CD4-positive, alpha-beta memory T cell (primary cell): ENCODE data around the gene UBL4A. TPM values are rescaled to one million over a fixed set of nuclear protein-coding genes. Genes with fewer than 3 reads are reported as not detected.

Experiments used
- CTCF ChIA-PET: fragments of 350-600 bp; sonication (Branson Sonifier 250); formaldehyde crosslinking; loops from one replicate; lab custom pipeline; 2021; ENCODE audit warnings: inconsistent platforms; ENCODE audit not compliant: partially characterized antibody; lab: Charles Lee
- POLR2A ChIA-PET: fragments of 350-600 bp; sonication (Branson Sonifier 250); formaldehyde crosslinking; loops from one replicate; lab custom pipeline; 2021; ENCODE audit not compliant: partially characterized antibody; lab: Charles Lee
- DNase-seq, 5 donors: peaks; one replicate each; pipeline versions ENCODE4 v3.0.0 to v3.0.0-alpha.2; 2020 to 2022; ENCODE audit warnings: mixed read lengths in 1 of 5
- H3K27ac ChIP-seq: one replicate; pipeline ENCODE4 v1.7.0; 2013; ENCODE audit warnings: low read depth, low read length
- H3K27me3 ChIP-seq: 2 replicates; pipeline ENCODE4 v1.7.0; 2013; ENCODE audit warnings: mild to moderate bottlenecking, low read length, moderate library complexity; ENCODE audit not compliant: insufficient read depth
- H3K36me3 ChIP-seq: 2 replicates; pipeline ENCODE4 v1.7.0; 2013; ENCODE audit warnings: mild to moderate bottlenecking, low read length, moderate library complexity; ENCODE audit not compliant: insufficient read depth
- H3K4me1 ChIP-seq: 2 replicates; pipeline ENCODE4 v1.7.0; 2013; ENCODE audit warnings: mild to moderate bottlenecking, low read length, moderate library complexity; ENCODE audit not compliant: insufficient read depth
- H3K4me3 ChIP-seq, 2 donors: one replicate each; pipeline ENCODE4 v1.7.0; 2013; ENCODE audit warnings: low read length in 2 of 2, mild to moderate bottlenecking in 1 of 2
- H3K9me3 ChIP-seq, 2 donors: one replicate each; pipeline ENCODE4 v1.7.0; 2013; ENCODE audit warnings: low read length in 2 of 2, control low read depth in 1 of 2; ENCODE audit not compliant: control insufficient read depth in 1 of 2
- H3K27ac Mint-ChIP-seq, 7 donors: one replicate each; pipeline ENCODE4 v1.8.0; 2020 to 2021; ENCODE audit warnings: mixed read lengths in 7 of 7, mild to moderate bottlenecking in 6 of 7, inconsistent platforms in 3 of 7, moderate library complexity in 3 of 7
- H3K27me3 Mint-ChIP-seq, 2 donors: one replicate each; pipeline ENCODE4 v1.8.0; 2020 to 2021; ENCODE audit warnings: mixed read lengths in 2 of 2
- H3K36me3 Mint-ChIP-seq, 2 donors: one replicate each; pipeline ENCODE4 v1.8.0; 2020 to 2021; ENCODE audit warnings: mixed read lengths in 2 of 2, inconsistent platforms in 1 of 2, mild to moderate bottlenecking in 1 of 2
- H3K4me1 Mint-ChIP-seq, 4 donors: one replicate each; pipeline ENCODE4 v1.8.0; 2020 to 2021; ENCODE audit warnings: mixed read lengths in 4 of 4, mild to moderate bottlenecking in 1 of 4
- H3K4me3 Mint-ChIP-seq, 8 donors: one replicate each; pipeline ENCODE4 v1.8.0; 2020 to 2021; ENCODE audit warnings: mixed read lengths in 8 of 8, mild to moderate bottlenecking in 7 of 8, moderate library complexity in 6 of 8, inconsistent platforms in 3 of 8
- H3K9me3 Mint-ChIP-seq, 8 donors: one replicate each; pipeline ENCODE4 v1.8.0; 2020 to 2021; ENCODE audit warnings: mixed read lengths in 8 of 8, mild to moderate bottlenecking in 5 of 8, inconsistent platforms in 3 of 8, moderate library complexity in 1 of 8
- intact Hi-C: fragments of 100-400 bp; cut with micrococcal nuclease; formaldehyde crosslinking; loops from one replicate; pipeline ENCODE4 v1.15.1; 2023
- polyA plus RNA-seq, 2 donors: library from polyadenylated mRNA; unstranded; fragments of 300-500 nt; fragmentation: Illumina TruSeq; gene quantifications; one replicate each; pipeline ENCODE4 v1.2.3, GENCODE V29; 2021
- total RNA-seq, 2 experiments: library from RNA; stranded (reverse); gene quantifications; one replicate each; pipeline ENCODE4 v1.2.3, GENCODE V29; 2021

UBL4A gene
- total and polyA plus RNA-seq, 4 experiments from 2014 or later: 33.2 to 66.8 (median 49.1) TPM

GRCh38 chrX:154476821-154477220 lies 9.6 kb downstream of the UBL4A start:
- ChIA-PET CTCF (interaction anchor here (0.8 to 1.4 kb wide), 2 partner anchors 10 to 50 kb away, joined by 3 to 4 read pairs; no protein-coding TSS in a partner anchor), POLR2A (interaction anchor here (0.8 to 3.9 kb wide), 9 partner anchors 8 to 108 kb away, joined by 3 to 29 read pairs (median 6); partner anchors contain the start of genes IKBKG, PLXNA3, RPL10 and SLC10A3)
- H3K4me1 ChIP-seq: peaks cover 20% of the 10 kb centered on the region
- intact Hi-C loops: loop anchor here (5.0 to 10.0 kb wide), 2 partner anchors 35 to 62 kb away; partner anchors contain the start of genes FAM50A and TAFAZZIN
- no peaks in the 10 kb centered on the region for H3K9me3 ChIP-seq
- H3K27me3 ChIP-seq: no peaks in the 10 kb centered on the region
- peaks cover under 1% of the 10 kb centered on the region for H3K36me3 ChIP-seq
- Mint-ChIP-seq H3K27ac (peak overlapping the region in 3 of 7 donors; percentile 21 to 70 (median 37)), H3K4me1 (peaks cover 5 to 19% (median 10%) of the 10 kb centered on the region in 4 donors), H3K4me3 (peak overlapping the region in 2 of 8 donors; percentile 35 to 41), H3K9me3 (no peaks in the 10 kb centered on the region), H3K27me3 (no peaks in the 10 kb centered on the region), H3K36me3 (peaks cover 0 to 10% of the 10 kb centered on the region in 2 donors)
- no peak for DNase-seq
- no peak overlapping the region for H3K4me3 ChIP-seq
- H3K27ac ChIP-seq: no peak overlapping the region

DNA sequence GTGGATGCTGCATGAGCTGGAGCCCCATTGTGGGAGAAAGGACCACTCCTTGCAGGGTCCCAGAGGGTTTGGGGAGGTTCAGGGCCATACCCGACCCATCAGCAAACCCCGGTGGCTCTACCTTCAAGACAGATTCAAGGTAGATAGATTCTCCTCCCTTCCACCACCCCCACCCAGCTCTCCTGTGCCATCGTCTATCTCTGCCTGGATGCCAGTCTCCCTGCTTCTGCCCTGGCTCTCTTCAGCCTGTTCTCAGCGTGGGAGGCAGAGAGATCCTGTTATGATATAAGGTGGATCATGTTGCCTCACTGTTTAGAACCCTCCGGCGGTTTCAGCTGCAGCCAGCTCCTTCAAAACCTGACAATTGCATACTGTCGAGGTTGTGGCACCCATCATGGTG lies 12.7 kb downstream of the UBL4A start:
- Mint-ChIP-seq H3K36me3 (peaks cover 0 to 14% of the 10 kb centered on the region in 2 donors), H3K27me3 (no peaks in the 10 kb centered on the region), H3K27ac (no peak overlapping the region), H3K9me3 (no peaks in the 10 kb centered on the region), H3K4me1 (peaks cover 2 to 14% (median 4%) of the 10 kb centered on the region in 4 donors), H3K4me3 (no peak overlapping the region)
- Histone ChIP-seq H3K27ac (no peak overlapping the region), H3K36me3 (peaks cover 5% of the 10 kb centered on the region), H3K4me1 (peaks cover 12% of the 10 kb centered on the region), H3K27me3 (no peaks in the 10 kb centered on the region), H3K4me3 (no peak overlapping the region), H3K9me3 (no peaks in the 10 kb centered on the region)
- intact Hi-C loops: loop anchor here (10.0 kb wide), 1 partner anchor 59 kb away; the partner anchor contains the start of gene TAFAZZIN
- no peak for DNase-seq
- CTCF ChIA-PET: no interaction called here
- POLR2A ChIA-PET: interaction anchor here (0.8 to 0.9 kb wide), 2 partner anchors 17 to 28 kb away, joined by 3 to 4 read pairs; partner anchors contain the start of gene SLC10A3

GRCh38 chrX:154472685-154473632 lies 13.5 kb downstream of the UBL4A start:
- no peaks in the 10 kb centered on the region for H3K9me3 Mint-ChIP-seq
- H3K27ac ChIP-seq: no peak overlapping the region
- H3K4me1 ChIP-seq: peaks cover 8% of the 10 kb centered on the region
- no peak overlapping the region for H3K4me3 ChIP-seq
- no peaks in the 10 kb centered on the region for H3K9me3 ChIP-seq
- POLR2A ChIA-PET: interaction anchor here (0.9 to 1.2 kb wide), 2 partner anchors 14 to 27 kb away, joined by 3 to 4 read pairs; no protein-coding TSS in a partner anchor
- intact Hi-C loops: loop anchor here (10.0 kb wide), 1 partner anchor 58 kb away; the partner anchor contains the start of gene TAFAZZIN
- peaks cover 0 to 15% of the 10 kb centered on the region in 2 donors for H3K36me3 Mint-ChIP-seq
- H3K27me3 ChIP-seq: no peaks in the 10 kb centered on the region
- DNase-seq: no peak
- H3K27ac Mint-ChIP-seq: peak overlapping the region in 4 of 7 donors; percentile 7 to 61 (median 40)
- CTCF ChIA-PET: interaction anchor here (1.0 to 1.3 kb wide), 2 partner anchors 12 to 54 kb away, joined by 3 read pairs; no protein-coding TSS in a partner anchor
- H3K27me3 Mint-ChIP-seq: no peaks in the 10 kb centered on the region
- no peak overlapping the region for H3K4me3 Mint-ChIP-seq
- H3K36me3 ChIP-seq: peaks cover 5% of the 10 kb centered on the region
- H3K4me1 Mint-ChIP-seq: peaks cover 0 to 14% (median 4%) of the 10 kb centered on the region in 4 donors

DNA sequence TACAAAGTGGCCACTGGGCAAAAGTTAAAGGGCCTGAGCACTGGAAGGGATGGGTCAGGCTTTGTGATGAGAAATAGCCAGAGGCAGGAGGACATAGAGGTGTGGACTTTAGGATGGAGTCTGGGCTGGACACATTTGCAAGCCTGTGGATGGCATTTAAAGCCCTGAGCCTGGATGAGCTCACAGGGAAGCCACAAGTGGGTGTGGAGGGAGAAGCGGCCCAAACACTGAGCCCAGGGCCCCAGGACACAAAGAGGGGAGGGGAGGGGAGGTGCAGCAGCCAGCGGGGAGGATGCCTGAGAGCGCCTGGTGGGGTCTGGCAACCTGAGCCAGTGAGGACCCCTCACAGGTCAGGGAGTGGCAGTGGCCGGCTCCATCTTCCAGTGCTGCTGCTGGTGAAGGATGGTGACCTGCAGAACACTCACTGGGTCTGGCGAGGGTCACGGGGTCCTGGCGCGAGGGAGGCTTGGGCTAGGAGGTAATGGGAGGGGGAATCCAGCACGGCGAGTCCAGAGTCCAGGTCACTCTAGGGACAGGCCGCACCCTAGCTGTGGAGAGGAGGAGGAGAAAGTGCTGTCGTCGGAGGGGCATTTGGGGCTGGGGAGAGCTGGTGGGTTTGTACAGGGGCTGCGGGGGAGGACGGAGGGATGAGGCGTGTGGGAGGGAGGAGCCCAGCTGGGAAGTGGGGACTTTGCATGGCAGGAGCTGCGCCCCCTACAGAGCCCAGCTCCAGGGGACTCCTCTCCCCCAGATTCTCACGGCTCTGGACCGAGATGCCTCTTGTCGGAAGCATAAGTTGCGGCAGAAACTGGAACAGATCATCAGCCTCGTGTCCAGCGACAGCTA lies 14.4 kb downstream of the UBL4A start:
- Mint-ChIP-seq H3K4me1 (peaks cover 0 to 8% (median 0%) of the 10 kb centered on the region in 4 donors), H3K27me3 (no peaks in the 10 kb centered on the region), H3K27ac (no peak overlapping the region), H3K4me3 (no peak overlapping the region), H3K9me3 (no peaks in the 10 kb centered on the region), H3K36me3 (peaks cover 0 to 15% of the 10 kb centered on the region in 2 donors)
- peaks cover 5% of the 10 kb centered on the region for H3K36me3 ChIP-seq
- no peak for DNase-seq
- no peak overlapping the region for H3K4me3 ChIP-seq
- ChIA-PET CTCF (interaction anchor here (1.0 to 1.3 kb wide), 2 partner anchors 12 to 55 kb away, joined by 3 read pairs; no protein-coding TSS in a partner anchor), POLR2A (interaction anchor here (1.2 kb wide), 1 partner anchor 13 kb away, joined by 3 read pairs; no protein-coding TSS in a partner anchor)
- no peaks in the 10 kb centered on the region for H3K27me3 ChIP-seq
- no peaks in the 10 kb centered on the region for H3K9me3 ChIP-seq
- intact Hi-C loops: loop anchor here (10.0 kb wide), 1 partner anchor 57 kb away; the partner anchor contains the start of gene TAFAZZIN
- H3K4me1 ChIP-seq: no peaks in the 10 kb centered on the region
- no peak overlapping the region for H3K27ac ChIP-seq

DNA sequence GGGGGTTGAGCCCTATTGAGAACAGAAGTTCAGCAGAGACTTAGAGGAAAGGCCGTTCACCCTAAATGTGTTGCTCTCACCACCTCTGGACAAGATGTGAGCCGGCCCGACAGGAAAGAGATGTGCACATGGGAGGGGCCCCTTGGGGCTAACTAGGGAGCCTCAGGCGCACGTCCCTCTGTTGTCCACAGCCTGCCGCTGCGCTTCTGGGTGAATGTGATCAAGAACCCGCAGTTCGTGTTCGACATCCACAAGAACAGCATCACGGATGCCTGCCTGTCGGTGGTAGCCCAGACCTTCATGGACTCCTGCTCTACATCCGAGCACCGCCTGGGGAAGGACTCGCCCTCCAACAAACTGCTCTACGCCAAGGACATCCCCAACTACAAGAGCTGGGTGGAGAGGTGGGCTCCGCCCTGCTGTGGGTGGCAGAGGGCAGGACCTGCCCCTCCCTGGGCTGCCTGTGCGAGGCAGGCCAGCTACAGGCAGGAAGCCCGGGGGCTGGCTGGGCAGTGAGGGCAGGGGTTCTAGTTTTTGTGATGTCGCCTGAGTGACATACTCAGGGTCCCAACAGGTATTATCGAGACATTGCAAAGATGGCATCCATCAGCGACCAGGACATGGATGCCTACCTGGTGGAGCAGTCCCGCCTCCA lies 15.4 kb downstream of the UBL4A start:
- H3K4me3 ChIP-seq: no peak overlapping the region
- no peak overlapping the region for H3K4me3 Mint-ChIP-seq
- peaks cover 0 to 15% of the 10 kb centered on the region in 2 donors for H3K36me3 Mint-ChIP-seq
- CTCF ChIA-PET: no interaction called here
- intact Hi-C loops: loop anchor here (10.0 kb wide), 1 partner anchor 56 kb away; the partner anchor contains the start of gene TAFAZZIN
- H3K27me3 Mint-ChIP-seq: no peaks in the 10 kb centered on the region
- no peaks in the 10 kb centered on the region for H3K9me3 Mint-ChIP-seq
- no peak for DNase-seq
- H3K4me1 Mint-ChIP-seq: peaks cover 0 to 4% (median 0%) of the 10 kb centered on the region in 4 donors
- POLR2A ChIA-PET: no interaction called here
- no peaks in the 10 kb centered on the region for H3K4me1 ChIP-seq
- no peaks in the 10 kb centered on the region for H3K9me3 ChIP-seq
- H3K27ac Mint-ChIP-seq: no peak overlapping the region
- H3K36me3 ChIP-seq: peaks cover 5% of the 10 kb centered on the region
- no peaks in the 10 kb centered on the region for H3K27me3 ChIP-seq
- no peak overlapping the region for H3K27ac ChIP-seq

- H3K4me3 Mint-ChIP-seq: no peak overlapping the region
- ChIA-PET POLR2A (no interaction called here), CTCF (no interaction called here)
- H3K27ac ChIP-seq: no peak overlapping the region
- H3K36me3 ChIP-seq: peaks cover 5% of the 10 kb centered on the region
- no peaks in the 10 kb centered on the region for H3K9me3 ChIP-seq
- intact Hi-C loops: loop anchor here (10.0 kb wide), 1 partner anchor 56 kb away; the partner anchor contains the start of gene TAFAZZIN
- peaks cover 0 to 15% of the 10 kb centered on the region in 2 donors for H3K36me3 Mint-ChIP-seq
- H3K27ac Mint-ChIP-seq: peak overlapping the region in 1 of 7 donors; percentile 61
- no peak overlapping the region for H3K4me3 ChIP-seq
- H3K9me3 Mint-ChIP-seq: no peaks in the 10 kb centered on the region
- H3K4me1 ChIP-seq: no peaks in the 10 kb centered on the region
- no peak for DNase-seq
- no peaks in the 10 kb centered on the region for H3K27me3 ChIP-seq
- H3K27me3 Mint-ChIP-seq: no peaks in the 10 kb centered on the region
- peaks cover 0 to 4% (median 0%) of the 10 kb centered on the region in 4 donors for H3K4me1 Mint-ChIP-seq
These were observed 16.0 kb downstream of the UBL4A start for GRCh38 chrX:154470434-154470833.
